GM19452 (cell line): ENCODE data around the gene SLC10A3.

Experiments used
- ATAC-seq: cut with Tn5 transposase; IDR thresholded peaks from one replicate; pipeline ENCODE4 v1.9.1; 2021; ENCODE audit not compliant: unreplicated experiment

SLC10A3 gene

GRCh38 chrX:154484255-154485149, 5.9 kb downstream of the SLC10A3 start:
- no peak for ATAC-seq

DNA sequence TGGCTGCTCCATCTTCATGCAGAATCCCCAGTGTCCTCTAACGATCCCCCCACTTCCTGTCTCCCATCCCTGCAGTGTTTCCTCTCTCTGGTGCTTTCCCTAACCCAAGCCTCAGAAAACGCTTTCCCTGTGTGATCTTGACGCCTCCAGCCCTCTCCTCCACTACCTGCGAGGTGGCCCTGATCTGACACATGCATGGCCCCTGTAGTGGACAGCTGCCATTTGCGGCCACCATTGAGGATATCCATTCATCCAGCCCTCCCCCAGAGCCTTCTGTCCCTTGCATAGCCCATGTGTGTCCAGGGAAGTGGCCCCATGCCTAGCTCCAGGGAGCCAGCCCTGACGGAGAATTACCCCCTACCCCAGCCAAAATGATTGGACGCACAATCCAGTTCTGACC, 7.1 kb downstream of the SLC10A3 start:
- ATAC-seq: no peak

- ATAC-seq: no peak
Measured at GRCh38 chrX:154482786-154483185, 7.6 kb downstream of the SLC10A3 start.

DNA sequence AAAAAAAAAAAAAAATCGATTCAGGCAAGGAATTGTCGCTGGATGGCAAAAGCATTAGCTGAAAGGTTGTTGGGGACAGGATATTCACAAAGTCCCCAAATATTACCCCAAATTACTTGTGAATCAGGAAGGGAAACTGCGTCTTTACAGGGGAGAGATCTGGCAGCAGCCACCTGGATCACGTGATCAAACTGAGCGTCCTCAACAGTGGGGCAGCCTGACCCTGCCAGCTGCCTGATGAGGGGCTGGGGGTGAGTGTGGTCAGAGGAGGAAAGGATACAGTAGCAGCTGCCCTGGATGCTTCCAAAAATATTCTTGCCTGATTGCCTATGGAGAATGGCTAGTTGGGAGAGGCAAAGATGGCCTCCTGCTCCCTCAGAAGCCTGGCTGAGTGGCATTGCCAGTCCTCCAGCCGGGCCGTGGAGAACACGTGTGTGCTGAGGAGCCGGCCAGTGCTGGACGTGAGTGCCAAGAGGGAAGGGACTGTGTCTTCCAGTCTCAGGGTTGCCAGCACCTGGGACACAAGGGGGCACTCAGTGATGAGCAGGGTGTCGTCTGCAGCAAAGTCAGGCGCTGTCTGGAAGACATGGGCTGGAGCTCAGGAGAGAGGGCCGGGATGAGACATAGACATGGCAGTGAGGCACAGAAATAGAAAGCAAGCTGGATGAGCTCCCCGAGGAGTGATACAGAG, 8.4 kb downstream of the SLC10A3 start:
- no peak for ATAC-seq

DNA sequence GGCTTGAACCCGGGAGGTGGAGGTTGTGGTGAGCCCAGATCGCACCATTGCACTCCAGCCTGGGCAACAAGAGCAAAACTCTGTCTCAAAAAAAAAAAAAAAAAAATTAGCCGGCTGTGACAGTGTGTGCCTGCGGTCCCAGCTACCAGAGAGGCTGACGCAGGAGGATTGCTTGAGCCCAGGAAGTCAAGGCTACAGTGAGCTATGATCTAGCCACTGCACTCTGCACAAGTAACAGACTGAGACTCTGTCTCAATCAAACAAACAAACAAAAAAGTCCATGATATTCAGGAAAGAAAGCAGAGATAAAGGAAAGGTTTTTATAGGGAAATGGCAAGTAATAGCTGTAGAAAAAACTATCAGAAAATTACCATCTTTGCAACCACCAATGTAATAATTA, 9.2 kb downstream of the SLC10A3 start:
- no peak for ATAC-seq

DNA sequence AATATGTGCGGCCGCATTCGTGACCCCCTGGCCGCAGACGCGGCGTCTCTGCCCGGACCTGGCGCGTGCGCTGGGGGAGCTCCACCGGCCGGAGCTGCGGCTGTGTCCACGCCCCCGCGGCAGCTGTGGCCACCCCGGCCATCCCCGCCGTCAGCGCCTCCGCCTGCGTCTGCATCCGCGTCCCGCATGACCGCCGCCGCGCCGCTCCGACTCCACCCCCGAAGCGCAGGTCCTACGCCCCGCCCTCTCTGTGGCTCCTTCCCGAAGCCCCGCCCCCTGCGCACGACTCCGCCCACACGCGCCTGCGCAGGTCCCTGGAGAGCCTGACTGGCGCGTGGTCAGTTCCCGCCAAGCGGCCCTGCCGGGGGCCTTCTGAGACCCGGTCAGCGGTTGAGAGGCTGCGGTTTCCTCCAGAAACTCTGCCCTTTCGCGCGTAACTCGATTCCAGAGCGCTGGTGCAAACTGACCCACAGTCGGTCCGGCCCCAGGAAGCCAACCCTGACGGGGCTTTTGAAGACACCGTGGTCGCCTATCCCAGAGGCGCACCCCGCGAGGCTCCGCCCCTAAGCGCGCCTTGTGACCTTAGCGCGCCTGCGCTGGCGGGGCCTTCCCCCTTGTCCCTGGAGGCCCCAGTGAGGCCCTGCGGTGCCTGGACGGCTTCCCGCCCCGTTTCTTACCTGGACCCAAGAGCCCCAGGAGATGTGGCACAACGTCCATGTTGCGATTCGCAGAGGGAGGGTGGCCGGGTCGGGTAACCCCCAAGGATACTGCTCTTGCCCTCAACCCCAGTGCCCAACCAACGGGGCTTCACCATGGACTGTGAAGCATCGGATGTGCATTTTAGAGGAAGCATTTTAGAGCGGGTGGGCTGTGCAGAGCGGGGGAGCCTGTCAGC, 11.5 kb downstream of the SLC10A3 start, which contains the start of gene LAGE3:
TSS of gene LAGE3 (minus strand) at position 554 of the 895 bp plus-strand sequence. CDS start at position 188, 366 bp downstream.
- ATAC-seq: peak; percentile 82

DNA sequence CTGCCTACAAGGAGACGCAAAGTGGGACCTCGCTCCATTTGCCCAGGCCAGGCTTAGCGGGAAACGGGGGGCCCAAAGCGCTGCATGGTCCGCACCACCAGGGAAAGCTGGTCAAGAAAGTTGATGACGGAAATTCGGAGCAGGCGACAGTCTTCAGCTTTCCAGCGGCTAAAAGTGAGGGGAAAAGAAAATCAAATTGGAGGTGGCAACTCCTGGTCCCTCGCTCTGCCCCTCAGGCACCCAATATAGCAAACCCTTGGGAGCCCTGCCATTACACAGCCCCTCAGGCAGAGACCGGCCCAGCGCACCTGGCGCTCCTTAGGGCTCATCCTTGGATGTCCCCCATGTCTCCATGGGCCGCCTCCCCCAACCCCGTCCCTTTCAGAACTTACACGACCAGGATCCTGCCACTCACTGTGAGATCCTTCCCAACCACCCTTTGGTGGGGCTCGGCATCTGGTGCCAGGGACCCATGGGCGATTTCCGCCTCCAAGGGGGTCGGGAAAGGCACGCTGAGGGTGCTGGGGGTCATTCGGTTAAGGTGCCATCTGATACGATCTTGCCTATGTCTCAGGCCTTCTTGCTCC, 12.4 kb downstream of the SLC10A3 start:
- ATAC-seq: no peak

GRCh38 chrX:154476821-154477220, 13.6 kb downstream of the SLC10A3 start:
- no peak for ATAC-seq

- no peak for ATAC-seq
Measured at GRCh38 chrX:154473683-154474082, 16.7 kb downstream of the SLC10A3 start.

GRCh38 chrX:154472685-154473632, 17.5 kb downstream of the SLC10A3 start:
- ATAC-seq: no peak

DNA sequence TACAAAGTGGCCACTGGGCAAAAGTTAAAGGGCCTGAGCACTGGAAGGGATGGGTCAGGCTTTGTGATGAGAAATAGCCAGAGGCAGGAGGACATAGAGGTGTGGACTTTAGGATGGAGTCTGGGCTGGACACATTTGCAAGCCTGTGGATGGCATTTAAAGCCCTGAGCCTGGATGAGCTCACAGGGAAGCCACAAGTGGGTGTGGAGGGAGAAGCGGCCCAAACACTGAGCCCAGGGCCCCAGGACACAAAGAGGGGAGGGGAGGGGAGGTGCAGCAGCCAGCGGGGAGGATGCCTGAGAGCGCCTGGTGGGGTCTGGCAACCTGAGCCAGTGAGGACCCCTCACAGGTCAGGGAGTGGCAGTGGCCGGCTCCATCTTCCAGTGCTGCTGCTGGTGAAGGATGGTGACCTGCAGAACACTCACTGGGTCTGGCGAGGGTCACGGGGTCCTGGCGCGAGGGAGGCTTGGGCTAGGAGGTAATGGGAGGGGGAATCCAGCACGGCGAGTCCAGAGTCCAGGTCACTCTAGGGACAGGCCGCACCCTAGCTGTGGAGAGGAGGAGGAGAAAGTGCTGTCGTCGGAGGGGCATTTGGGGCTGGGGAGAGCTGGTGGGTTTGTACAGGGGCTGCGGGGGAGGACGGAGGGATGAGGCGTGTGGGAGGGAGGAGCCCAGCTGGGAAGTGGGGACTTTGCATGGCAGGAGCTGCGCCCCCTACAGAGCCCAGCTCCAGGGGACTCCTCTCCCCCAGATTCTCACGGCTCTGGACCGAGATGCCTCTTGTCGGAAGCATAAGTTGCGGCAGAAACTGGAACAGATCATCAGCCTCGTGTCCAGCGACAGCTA, 18.4 kb downstream of the SLC10A3 start:
- no peak for ATAC-seq

DNA sequence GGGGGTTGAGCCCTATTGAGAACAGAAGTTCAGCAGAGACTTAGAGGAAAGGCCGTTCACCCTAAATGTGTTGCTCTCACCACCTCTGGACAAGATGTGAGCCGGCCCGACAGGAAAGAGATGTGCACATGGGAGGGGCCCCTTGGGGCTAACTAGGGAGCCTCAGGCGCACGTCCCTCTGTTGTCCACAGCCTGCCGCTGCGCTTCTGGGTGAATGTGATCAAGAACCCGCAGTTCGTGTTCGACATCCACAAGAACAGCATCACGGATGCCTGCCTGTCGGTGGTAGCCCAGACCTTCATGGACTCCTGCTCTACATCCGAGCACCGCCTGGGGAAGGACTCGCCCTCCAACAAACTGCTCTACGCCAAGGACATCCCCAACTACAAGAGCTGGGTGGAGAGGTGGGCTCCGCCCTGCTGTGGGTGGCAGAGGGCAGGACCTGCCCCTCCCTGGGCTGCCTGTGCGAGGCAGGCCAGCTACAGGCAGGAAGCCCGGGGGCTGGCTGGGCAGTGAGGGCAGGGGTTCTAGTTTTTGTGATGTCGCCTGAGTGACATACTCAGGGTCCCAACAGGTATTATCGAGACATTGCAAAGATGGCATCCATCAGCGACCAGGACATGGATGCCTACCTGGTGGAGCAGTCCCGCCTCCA, 19.4 kb downstream of the SLC10A3 start:
- no peak for ATAC-seq

- ATAC-seq: no peak
Measured at GRCh38 chrX:154470434-154470833, 20.0 kb downstream of the SLC10A3 start.

- no peak for ATAC-seq
Measured at GRCh38 chrX:154469880-154470279, 20.5 kb downstream of the SLC10A3 start.

- no peak for ATAC-seq
Measured at GRCh38 chrX:154469114-154469513, 21.3 kb downstream of the SLC10A3 start.

DNA sequence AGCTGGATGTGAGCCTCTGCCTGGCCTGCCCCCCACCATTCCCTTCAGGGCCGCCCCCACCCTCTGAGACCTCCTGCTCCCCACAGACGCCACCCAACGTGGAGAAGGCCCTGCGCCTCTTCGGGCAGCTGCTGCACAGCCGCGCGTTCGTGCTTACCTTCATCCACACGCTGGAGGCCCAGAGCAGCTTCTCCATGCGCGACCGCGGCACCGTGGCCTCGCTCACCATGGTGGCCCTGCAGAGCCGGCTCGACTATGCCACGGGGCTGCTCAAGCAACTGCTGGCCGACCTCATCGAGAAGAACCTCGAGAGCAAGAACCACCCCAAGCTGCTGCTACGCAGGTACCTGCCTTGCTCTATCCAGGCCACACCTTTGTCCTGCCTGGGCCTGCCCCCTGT, 22.2 kb downstream of the SLC10A3 start:
- ATAC-seq: no peak

DNA sequence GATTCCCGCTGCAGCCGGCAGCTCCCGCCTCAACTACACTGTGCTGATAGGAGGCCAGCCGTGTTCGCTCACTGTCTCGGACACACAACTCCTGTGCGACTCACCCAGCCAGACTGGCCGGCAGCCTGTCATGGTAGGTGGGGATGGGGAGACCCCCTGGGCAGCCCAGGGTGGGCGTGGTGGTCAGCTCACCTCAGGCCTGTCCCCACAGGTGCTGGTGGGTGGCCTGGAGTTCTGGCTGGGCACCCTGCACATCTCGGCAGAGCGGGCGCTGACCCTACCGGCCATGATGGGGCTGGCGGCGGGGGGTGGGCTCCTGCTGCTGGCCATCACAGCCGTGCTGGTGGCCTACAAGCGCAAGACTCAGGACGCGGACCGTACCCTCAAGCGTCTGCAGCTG, 22.9 kb downstream of the SLC10A3 start:
- ATAC-seq: no peak

DNA sequence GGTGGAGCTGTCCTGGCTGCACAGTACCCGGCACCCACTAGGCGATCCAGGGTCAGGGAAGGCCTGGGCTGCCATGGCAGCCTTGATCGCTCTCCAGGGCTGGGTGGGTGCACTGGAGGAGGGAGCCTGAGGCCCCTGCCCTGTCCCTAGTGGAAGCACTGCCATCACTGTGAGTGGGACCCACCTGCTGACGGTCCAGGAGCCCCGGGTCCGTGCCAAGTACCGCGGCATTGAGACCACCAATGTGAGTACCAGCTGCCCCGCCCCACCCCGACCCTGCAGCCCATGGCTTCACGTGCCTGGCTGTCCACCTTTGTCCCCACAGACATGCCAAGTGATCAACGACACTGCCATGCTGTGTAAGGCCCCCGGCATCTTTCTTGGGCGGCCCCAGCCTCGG, 23.5 kb downstream of the SLC10A3 start:
- no peak for ATAC-seq
